HL-60/S4 treated with phorbol 12-myristate 13-acetate at 8.2 ng/mL for 4 days and 3 days (cell line): ENCODE measurements around the gene COG4.

Experiments used
- in situ Hi-C: fragments of 300-500 bp; cut with MboI; formaldehyde crosslinking; loops from 2 replicates; pipeline ENCODE4 v1.15.0; 2022; ENCODE audit warnings: low sequenced_read_pairs

The COG4 gene

DNA sequence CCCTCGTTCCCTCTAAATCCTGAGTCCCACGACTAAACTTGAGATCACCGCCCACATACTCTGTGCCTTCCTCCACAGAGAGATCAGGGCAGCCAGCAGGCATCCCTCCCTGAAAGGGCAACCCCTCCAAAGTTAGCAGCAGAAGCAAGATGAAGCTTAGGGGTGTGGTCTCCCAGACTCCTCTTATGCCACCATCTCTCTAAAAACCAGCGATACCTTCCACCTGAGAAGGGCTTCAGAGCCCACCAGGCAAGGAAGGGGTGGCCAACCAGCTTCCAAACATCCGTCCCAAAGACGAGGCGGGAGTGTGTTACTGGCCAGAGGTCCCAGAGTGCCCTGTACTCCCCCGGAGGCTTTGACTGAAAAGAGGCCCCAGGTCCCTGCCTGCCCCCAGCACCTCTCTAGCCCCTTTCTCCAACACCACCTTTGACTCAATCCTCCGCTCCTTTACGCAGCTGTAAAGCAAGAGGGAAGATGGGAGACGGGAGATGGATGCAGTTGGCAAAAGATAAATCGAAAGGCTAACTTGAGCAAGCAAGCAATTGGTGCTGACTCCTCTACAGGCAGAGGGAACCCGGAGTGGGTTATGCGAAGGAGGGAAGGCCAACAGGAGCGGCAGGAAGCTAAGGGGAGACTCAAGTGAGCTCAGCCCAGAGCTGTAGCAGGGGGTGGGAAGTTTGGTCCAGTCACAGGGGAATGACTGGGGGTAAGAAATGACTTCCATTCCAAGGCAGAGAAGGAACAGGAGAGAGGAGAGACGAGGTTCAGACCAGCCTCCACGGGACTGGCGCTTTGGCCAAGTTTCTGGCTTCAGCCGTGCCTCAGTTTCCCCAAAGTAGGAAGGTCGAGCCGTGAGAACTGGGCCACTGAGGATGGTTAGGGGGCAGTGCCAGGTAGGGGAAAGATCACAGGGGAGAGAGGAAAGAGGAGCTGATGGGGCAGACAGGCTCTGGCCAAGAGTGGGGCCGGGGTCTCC lies 85.5 kb downstream of the COG4 start:
- in situ Hi-C loops = no loop called here

DNA sequence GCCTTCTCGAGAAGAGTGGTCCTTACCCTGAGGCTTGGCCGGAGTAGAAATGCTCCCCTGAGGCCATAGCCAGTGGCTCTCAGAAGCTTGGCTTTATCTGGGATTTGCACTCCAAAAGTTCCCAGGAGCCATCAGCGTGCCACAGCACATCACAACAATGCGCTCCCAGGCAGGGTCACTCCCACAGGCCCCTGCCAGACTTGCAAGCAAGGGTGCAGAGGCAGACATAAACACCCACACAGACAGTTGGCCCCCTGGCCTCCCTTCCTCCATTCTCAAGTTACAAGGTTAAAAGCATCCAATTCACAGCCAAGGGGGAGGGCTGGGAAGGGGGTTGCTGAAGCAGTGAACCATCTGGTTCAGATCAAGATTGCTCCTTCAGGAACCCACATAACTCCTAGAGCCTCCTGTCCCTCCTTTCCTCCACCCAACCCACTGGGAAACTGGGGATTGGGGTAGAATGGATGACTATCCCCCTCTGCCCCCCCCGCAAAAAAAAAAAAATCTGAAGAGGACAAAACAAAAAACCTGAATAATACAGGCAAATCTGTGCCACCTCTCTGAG lies 86.3 kb downstream of the COG4 start:
- in situ Hi-C loops = no loop called here

DNA sequence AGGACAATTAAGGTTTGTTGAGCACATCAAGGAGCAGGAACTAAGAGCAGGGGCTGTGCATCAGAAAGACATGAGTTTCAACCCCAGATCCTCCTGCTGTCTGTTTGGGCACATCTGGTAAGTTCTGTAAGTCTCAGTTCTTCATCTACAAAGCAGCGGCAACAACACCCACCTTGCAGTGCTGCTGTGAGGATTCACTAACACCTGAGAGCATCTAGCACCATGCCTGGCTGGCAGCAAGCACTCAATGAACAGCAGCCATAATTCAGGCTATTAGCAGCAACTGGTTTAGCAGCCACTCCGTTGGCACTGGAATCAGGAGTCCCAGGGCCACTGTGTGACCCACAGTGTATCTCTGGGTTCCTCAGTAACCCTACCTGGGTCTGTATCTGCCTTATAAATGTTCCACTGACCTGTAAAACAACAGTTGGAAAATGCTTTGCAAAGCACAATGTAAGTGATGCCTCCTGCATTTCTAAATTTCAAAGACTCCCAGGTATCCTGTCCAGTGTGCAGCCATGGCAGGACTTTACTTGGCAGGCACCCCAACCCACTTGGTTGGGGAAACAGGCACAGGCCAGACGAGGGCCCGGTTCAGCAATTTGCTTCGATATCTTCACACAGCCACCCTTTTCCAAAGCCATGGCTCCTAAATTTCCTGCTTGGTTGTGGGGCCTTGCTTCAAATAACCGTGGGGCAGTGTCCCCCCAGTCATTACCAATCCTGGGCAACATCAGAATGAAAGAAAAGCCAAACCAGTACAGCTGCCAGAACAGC lies 88.7 kb downstream of the COG4 start:
- in situ Hi-C loops = no loop called here

DNA sequence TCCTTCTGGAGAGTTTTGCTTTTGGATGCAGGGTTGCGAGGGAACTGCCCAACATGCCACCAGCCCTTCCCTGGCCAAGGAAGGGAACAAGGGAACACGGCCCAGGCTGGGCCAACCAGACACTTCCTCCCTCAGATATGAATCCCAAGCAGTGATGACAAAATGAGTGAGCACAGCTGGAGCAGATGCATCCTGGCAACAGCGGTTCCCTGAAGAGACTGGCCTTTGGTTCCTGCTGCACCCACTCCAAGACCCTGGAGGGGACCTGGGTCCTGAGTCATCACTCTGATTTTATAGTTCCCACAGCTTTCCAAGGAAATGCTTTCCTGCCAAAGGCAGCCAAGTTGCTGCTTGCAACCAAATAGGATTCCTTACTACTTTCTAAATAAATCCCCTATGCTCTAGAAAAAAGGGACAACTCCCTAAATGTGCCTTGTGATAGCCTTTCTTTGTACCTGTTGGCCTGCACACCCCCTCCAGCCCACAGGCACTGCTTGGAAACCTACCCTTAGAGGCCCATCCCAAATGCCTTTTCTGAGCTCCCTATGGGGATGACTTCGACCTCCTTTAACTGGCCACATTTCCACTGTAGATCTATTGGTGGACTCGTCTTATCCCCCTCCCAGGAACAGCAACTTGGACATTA lies 89.8 kb downstream of the COG4 start:
- in situ Hi-C loops = no loop called here

DNA sequence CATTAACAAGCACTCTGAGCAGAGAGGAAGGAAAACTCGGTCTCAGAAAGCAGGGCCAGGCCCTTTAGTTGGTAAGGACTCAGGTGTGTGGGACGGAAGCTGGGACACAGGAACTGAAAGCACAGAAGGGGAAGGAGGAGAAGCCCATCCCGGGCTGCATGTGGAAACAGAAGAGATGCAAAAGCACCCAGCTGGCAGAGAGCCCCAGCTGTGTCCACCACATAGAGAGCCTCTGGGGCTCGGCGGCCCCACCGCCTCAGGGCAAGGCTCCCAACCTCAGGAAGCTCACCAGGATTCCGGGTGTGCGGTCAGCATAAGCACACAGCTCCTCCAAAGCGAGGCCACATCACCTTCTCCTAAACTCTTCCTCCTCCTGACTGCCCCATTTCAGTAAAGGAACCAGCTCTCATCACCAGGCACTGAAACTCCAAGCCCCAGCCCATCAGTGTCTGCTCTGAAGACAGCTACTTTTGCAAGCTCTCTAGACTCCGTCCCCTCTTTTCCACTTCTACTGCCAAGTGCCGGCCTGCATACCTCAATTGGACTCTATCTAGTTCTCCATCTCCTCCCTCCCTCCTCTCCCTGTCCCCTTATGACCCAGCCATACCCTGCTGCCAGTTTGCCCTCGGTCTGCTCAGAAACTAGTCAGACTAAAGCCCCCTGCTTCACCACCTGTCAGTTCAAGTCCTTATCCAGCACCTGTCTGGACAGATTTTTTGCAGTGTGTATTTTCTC lies 90.5 kb downstream of the COG4 start:
- in situ Hi-C loops = no loop called here

DNA sequence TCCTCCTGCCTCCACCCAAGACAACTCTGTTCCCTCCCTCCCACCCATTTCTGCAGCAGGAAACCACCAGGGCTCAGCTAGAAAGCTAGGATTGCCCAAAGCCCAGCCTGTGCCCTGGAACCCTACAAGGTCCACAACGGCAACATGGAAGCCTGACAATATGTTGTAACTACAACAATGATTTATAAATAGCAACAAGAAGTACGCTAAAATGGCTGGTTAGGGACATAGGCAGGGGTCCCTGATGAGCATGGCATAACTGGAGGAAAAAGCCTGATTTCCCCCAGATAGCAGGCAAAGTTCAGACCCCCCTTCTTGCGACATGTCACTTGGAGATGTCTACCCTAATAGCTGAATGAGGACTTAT lies 91.0 kb downstream of the COG4 start:
- in situ Hi-C loops = no loop called here

DNA sequence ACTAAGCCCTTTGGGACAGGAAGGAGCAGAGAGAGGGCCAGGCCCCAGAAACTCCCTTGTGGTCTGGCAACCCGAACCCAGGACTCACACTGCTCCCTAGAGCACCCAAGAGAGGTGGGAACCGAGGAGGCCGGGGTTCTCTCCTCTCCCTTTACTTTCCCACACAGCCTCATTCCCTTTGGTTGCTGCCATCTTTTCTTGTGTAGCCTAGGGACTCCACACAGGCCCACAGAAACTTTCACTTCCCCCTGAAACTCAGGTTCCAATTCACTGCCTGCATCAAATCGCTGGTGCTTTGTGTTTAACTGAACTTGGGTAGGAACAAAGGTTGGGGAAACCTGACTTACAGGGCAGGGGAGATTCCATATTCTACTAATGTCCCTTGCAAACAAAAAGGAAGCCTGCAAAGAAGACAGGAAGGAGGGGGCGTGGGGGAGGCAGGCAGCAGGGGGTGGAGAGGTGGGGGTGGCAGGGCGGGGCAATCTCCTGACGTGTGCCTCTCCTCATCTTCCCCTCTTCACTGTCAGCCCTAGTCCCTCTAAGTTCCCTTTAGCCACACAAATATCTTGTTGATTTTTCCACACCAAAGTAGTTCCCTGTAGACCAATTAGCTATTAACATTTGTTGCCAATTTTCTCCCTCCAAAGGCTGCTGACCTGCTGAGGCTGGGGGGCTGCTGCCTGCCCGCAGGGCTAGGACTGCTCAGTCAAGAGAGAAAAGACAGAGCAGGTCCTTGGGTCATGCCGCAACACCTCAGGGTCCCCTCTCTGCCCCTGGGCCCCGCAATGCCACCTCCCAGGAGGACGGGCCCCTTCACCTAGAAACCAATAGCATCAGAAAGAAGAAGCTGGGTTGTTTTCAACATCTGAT lies 92.5 kb downstream of the COG4 start:
- in situ Hi-C loops = no loop called here
